ENCODE measurements around the gene CCNB1IP1. TPM values are rescaled to one million over a fixed set of nuclear protein-coding genes. Genes with fewer than 3 reads are reported as not detected.
A peak's percentile ranks its signal among the peaks of the same experiment; 100 is the strongest.

The CCNB1IP1 gene
- total RNA-seq, 1 experiment from 2014 or later = 127 TPM

GRCh38 chr14:20329355-20329754 lies 3.7 kb downstream of the CCNB1IP1 start:
- Histone ChIP-seq H3K9ac (ENCODE audit: low read length) (no peak overlapping the region), H3K4me1 (ENCODE audit: low read length) (peaks cover 57% of the 10 kb centered on the region), H3K4me2 (ENCODE audit: low read depth, low read length, poor library complexity, severe bottlenecking) (no peak overlapping the region), H4K20me1 (ENCODE audit: insufficient read depth, low read depth, low read length) (no peaks in the 10 kb centered on the region), H3K27me3 (ENCODE audit: low read length) (no peaks in the 10 kb centered on the region), H3K27ac (ENCODE audit: low read length) (no peak overlapping the region), H3K4me3 (ENCODE audit: low read length) (no peak overlapping the region), H3K36me3 (ENCODE audit: insufficient read depth, low read length) (peaks cover 30% of the 10 kb centered on the region), H3K9me2 (replicated peaks; ENCODE audit: insufficient read depth, low read length) (no peaks in the 10 kb centered on the region), H3K79me2 (ENCODE audit: low read length) (peaks cover 84% of the 10 kb centered on the region), H3K9me3 (ENCODE audit: low read length) (no peaks in the 10 kb centered on the region), H2AFZ (ENCODE audit: low read length) (no peak overlapping the region)
- DNase-seq = no peak

- DNase-seq = no peak
- Histone ChIP-seq H3K36me3 (ENCODE audit: insufficient read depth, low read length) (peaks cover 36% of the 10 kb centered on the region), H3K27ac (ENCODE audit: low read length) (peak overlapping the region; percentile 16), H4K20me1 (ENCODE audit: insufficient read depth, low read depth, low read length) (no peaks in the 10 kb centered on the region), H3K9me2 (replicated peaks; ENCODE audit: insufficient read depth, low read length) (no peaks in the 10 kb centered on the region), H3K27me3 (ENCODE audit: low read length) (no peaks in the 10 kb centered on the region), H3K79me2 (ENCODE audit: low read length) (peaks cover 90% of the 10 kb centered on the region), H3K9ac (ENCODE audit: low read length) (no peak overlapping the region), H3K4me1 (ENCODE audit: low read length) (peaks cover 53% of the 10 kb centered on the region), H3K9me3 (ENCODE audit: low read length) (no peaks in the 10 kb centered on the region), H3K4me2 (ENCODE audit: low read depth, low read length, poor library complexity, severe bottlenecking) (no peak overlapping the region), H3K4me3 (ENCODE audit: low read length) (no peak overlapping the region), H2AFZ (ENCODE audit: low read length) (no peak overlapping the region)
These were observed 4.4 kb downstream of the CCNB1IP1 start for GRCh38 chr14:20328705-20329104.

GRCh38 chr14:20327005-20327869 lies 5.8 kb downstream of the CCNB1IP1 start:
- peaks cover 85% of the 10 kb centered on the region for H3K79me2 ChIP-seq (ENCODE audit: low read length)
- H3K36me3 ChIP-seq (ENCODE audit: insufficient read depth, low read length) = peaks cover 44% of the 10 kb centered on the region
- no peak overlapping the region for H3K4me3 ChIP-seq (ENCODE audit: low read length)

GRCh38 chr14:20317720-20318119 lies 15.4 kb downstream of the CCNB1IP1 start:
- Histone ChIP-seq H3K27ac (ENCODE audit: low read length) (no peak overlapping the region), H2AFZ (ENCODE audit: low read length) (no peak overlapping the region), H3K4me2 (ENCODE audit: low read depth, low read length, poor library complexity, severe bottlenecking) (no peak overlapping the region), H4K20me1 (ENCODE audit: insufficient read depth, low read depth, low read length) (no peaks in the 10 kb centered on the region; the same call in 1 of the 2 replicates), H3K9me2 (replicated peaks; ENCODE audit: insufficient read depth, low read length) (no peaks in the 10 kb centered on the region), H3K4me3 (ENCODE audit: low read length) (no peak overlapping the region), H3K9ac (ENCODE audit: low read length) (no peak overlapping the region), H3K4me1 (ENCODE audit: low read length) (peaks cover 17% of the 10 kb centered on the region), H3K27me3 (ENCODE audit: low read length) (no peaks in the 10 kb centered on the region), H3K36me3 (ENCODE audit: insufficient read depth, low read length) (peaks cover 66% of the 10 kb centered on the region), H3K9me3 (ENCODE audit: low read length) (no peaks in the 10 kb centered on the region), H3K79me2 (ENCODE audit: low read length) (peaks cover 48% of the 10 kb centered on the region)
- DNase-seq = no peak

More at GRCh38 chr14:20327005-20327869, 5.8 kb downstream of the CCNB1IP1 start:
- no peak overlapping the region for H2AFZ ChIP-seq (ENCODE audit: low read length)
- H3K4me2 ChIP-seq (ENCODE audit: low read depth, low read length, poor library complexity, severe bottlenecking) = peak overlapping the region; percentile 30
- H3K4me1 ChIP-seq (ENCODE audit: low read length) = peaks cover 48% of the 10 kb centered on the region
- DNase-seq = peak; percentile 90
- H3K9me2 ChIP-seq (replicated peaks; ENCODE audit: insufficient read depth, low read length) = no peaks in the 10 kb centered on the region
- H3K9me3 ChIP-seq (ENCODE audit: low read length) = no peaks in the 10 kb centered on the region
- no peaks in the 10 kb centered on the region for H3K27me3 ChIP-seq (ENCODE audit: low read length)
- no peaks in the 10 kb centered on the region for H4K20me1 ChIP-seq (ENCODE audit: insufficient read depth, low read depth, low read length)
- H3K9ac ChIP-seq (ENCODE audit: low read length) = 0 out of 2 replicates have a peak overlapping the region, but pooled peaks have one; percentile 3
- peak overlapping the region; percentile 16 for H3K27ac ChIP-seq (ENCODE audit: low read length)

- peaks cover 27% of the 10 kb centered on the region for H3K79me2 ChIP-seq (ENCODE audit: low read length)
- no peaks in the 10 kb centered on the region for H3K27me3 ChIP-seq (ENCODE audit: low read length)
- H2AFZ ChIP-seq (ENCODE audit: low read length) = no peak overlapping the region
- H3K4me1 ChIP-seq (ENCODE audit: low read length) = peaks cover 2% of the 10 kb centered on the region
- no peak overlapping the region for H3K4me2 ChIP-seq (ENCODE audit: low read depth, low read length, poor library complexity, severe bottlenecking)
- no peak for DNase-seq
- no peak overlapping the region for H3K27ac ChIP-seq (ENCODE audit: low read length)
- H3K4me3 ChIP-seq (ENCODE audit: low read length) = no peak overlapping the region
- H4K20me1 ChIP-seq (ENCODE audit: insufficient read depth, low read depth, low read length) = no peaks in the 10 kb centered on the region; the same call in 1 of the 2 replicates
- H3K9me2 ChIP-seq (replicated peaks; ENCODE audit: insufficient read depth, low read length) = no peaks in the 10 kb centered on the region
- no peaks in the 10 kb centered on the region for H3K9me3 ChIP-seq (ENCODE audit: low read length)
- H3K9ac ChIP-seq (ENCODE audit: low read length) = no peak overlapping the region
- peaks cover 52% of the 10 kb centered on the region for H3K36me3 ChIP-seq (ENCODE audit: insufficient read depth, low read length)
These were observed 19.1 kb downstream of the CCNB1IP1 start for GRCh38 chr14:20314026-20314425.

- H4K20me1 ChIP-seq (ENCODE audit: insufficient read depth, low read depth, low read length) = no peaks in the 10 kb centered on the region
- no peaks in the 10 kb centered on the region for H3K9me2 ChIP-seq (replicated peaks; ENCODE audit: insufficient read depth, low read length)
- no peaks in the 10 kb centered on the region for H3K9me3 ChIP-seq (ENCODE audit: low read length)
- H3K4me3 ChIP-seq (ENCODE audit: low read length) = peak overlapping the region; percentile 93; the same call in 1 of the 2 replicates
- no peak overlapping the region for H2AFZ ChIP-seq (ENCODE audit: low read length)
- H3K27ac ChIP-seq (ENCODE audit: low read length) = no peak overlapping the region
- peaks cover 11% of the 10 kb centered on the region for H3K36me3 ChIP-seq (ENCODE audit: insufficient read depth, low read length)
- H3K79me2 ChIP-seq (ENCODE audit: low read length) = peaks cover 41% of the 10 kb centered on the region
- no peak overlapping the region for H3K9ac ChIP-seq (ENCODE audit: low read length)
- no peak for DNase-seq
- peaks cover 21% of the 10 kb centered on the region for H3K4me1 ChIP-seq (ENCODE audit: low read length)
- H3K27me3 ChIP-seq (ENCODE audit: low read length) = no peaks in the 10 kb centered on the region
- peak overlapping the region; percentile 95 for H3K4me2 ChIP-seq (ENCODE audit: low read depth, low read length, poor library complexity, severe bottlenecking)
These were observed 27.0 kb downstream of the CCNB1IP1 start for GRCh38 chr14:20306079-20306423.

GRCh38 chr14:20305265-20306078 lies 27.6 kb downstream of the CCNB1IP1 start, which contains the start of gene TTC5:
TTC5 (minus strand) TSS chr14:20305951; CDS start chr14:20305937, 14 bp downstream.
- no peaks in the 10 kb centered on the region for H3K27me3 ChIP-seq (ENCODE audit: low read length)
- peak within 1 kb of the TSS; percentile 95 for H3K4me2 ChIP-seq (ENCODE audit: low read depth, low read length, poor library complexity, severe bottlenecking)
- H3K4me3 ChIP-seq (ENCODE audit: low read length) = peak within 1 kb of the TSS; percentile 93
- no peaks in the 10 kb centered on the region for H4K20me1 ChIP-seq (ENCODE audit: insufficient read depth, low read depth, low read length)
- no peaks in the 10 kb centered on the region for H3K9me2 ChIP-seq (replicated peaks; ENCODE audit: insufficient read depth, low read length)
- DNase-seq = peak; percentile 98
- H2AFZ ChIP-seq (ENCODE audit: low read length) = peak within 1 kb of the TSS; percentile 98
- H3K9ac ChIP-seq (ENCODE audit: low read length) = peak within 1 kb of the TSS; percentile 82
- H3K36me3 ChIP-seq (ENCODE audit: insufficient read depth, low read length) = peaks cover 16% of the 10 kb centered on the region
- H3K4me1 ChIP-seq (ENCODE audit: low read length) = peaks cover 21% of the 10 kb centered on the region
- H3K9me3 ChIP-seq (ENCODE audit: low read length) = no peaks in the 10 kb centered on the region
- H3K27ac ChIP-seq (ENCODE audit: low read length) = peak within 1 kb of the TSS; percentile 52
- peaks cover 41% of the 10 kb centered on the region for H3K79me2 ChIP-seq (ENCODE audit: low read length)
